Activated CD8-positive, alpha-beta memory T cell treated with anti-CD3 and anti-CD28 coated beads, Interleukin-2, amount 10 ng/mL, durations not matched to agents 7 days and 5 days (primary cell): Measurements from ENCODE around the gene IL4I1. TPM values are rescaled to one million over a fixed set of nuclear protein-coding genes. Genes with fewer than 3 reads are reported as not detected.
A peak's percentile ranks its signal among the peaks of the same experiment; 100 is the strongest.
"Not testable (repeated sequence)": the region's sequence is repeated elsewhere in the genome, so short reads cannot be mapped to it uniquely, and the experiment has no call there.

Source experiments
- ATAC-seq: fragments of 150-1000 bp; cut with Tn5 transposase; one replicate; pipeline ENCODE4 v1.10.0; 2021; ENCODE audit warnings: moderate library complexity
- CTCF ChIA-PET: fragments of 350-600 bp; sonication (Branson Sonifier 250); formaldehyde crosslinking; loops from one replicate; lab custom pipeline; 2021; ENCODE audit warnings: antibody characterized with exemption; lab: Charles Lee
- DNase-seq: peaks from one replicate; pipeline ENCODE4 v3.0.0-alpha.2; 2020
- H3K27ac Mint-ChIP-seq: one replicate; pipeline ENCODE4 v1.8.0; 2021; ENCODE audit warnings: mild to moderate bottlenecking, mixed read lengths
- H3K27me3 Mint-ChIP-seq: one replicate; pipeline ENCODE4 v1.8.0; 2021; ENCODE audit warnings: mixed read lengths
- H3K36me3 Mint-ChIP-seq: one replicate; pipeline ENCODE4 v1.8.0; 2021; ENCODE audit warnings: mild to moderate bottlenecking, mixed read lengths
- H3K4me1 Mint-ChIP-seq: one replicate; pipeline ENCODE4 v1.8.0; 2021; ENCODE audit warnings: mixed read lengths
- H3K4me3 Mint-ChIP-seq: one replicate; pipeline ENCODE4 v1.8.0; 2021; ENCODE audit warnings: mild to moderate bottlenecking, moderate library complexity, mixed read lengths
- H3K9me3 Mint-ChIP-seq: one replicate; pipeline ENCODE4 v1.8.0; 2022; ENCODE audit warnings: low read depth, mixed read lengths
- total RNA-seq, 2 experiments: library from RNA; stranded (reverse); gene quantifications; one replicate each; pipeline ENCODE4 v1.2.3, GENCODE V29; 2021

The IL4I1 gene
- total RNA-seq, 2 experiments from 2014 or later, result 1.7 to 12.3 TPM

DNA sequence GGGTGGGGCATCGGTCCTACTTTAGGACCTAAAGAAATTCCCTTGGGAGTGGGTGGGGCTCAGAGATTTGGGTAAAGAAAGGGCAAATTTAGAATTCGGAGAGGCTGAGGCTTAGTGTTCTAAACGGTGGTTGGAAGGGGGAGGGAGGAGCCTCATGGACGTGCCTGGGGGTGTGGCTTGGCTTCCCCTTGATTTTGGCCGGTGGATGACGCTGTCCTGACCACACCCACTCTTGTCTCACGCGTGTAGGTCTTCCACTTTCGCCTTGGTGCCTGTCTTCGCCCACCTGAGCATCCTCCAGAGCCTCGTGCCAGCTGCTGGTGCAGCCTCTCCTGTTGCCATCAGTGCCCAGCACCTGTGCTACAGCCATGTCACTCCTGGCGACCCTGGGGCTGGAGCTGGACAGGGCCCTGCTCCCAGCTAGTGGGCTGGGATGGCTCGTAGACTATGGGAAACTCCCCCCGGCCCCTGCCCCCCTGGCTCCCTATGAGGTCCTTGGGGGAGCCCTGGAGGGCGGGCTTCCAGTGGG, 33.9 kb upstream of the IL4I1 start:
- H3K36me3 Mint-ChIP-seq, result peaks cover 34% of the 10 kb centered on the region
- peak overlapping the region; percentile 98 for H3K4me3 Mint-ChIP-seq
- H3K27ac Mint-ChIP-seq, result peak overlapping the region; percentile 93
- H3K4me1 Mint-ChIP-seq, result peaks cover 55% of the 10 kb centered on the region
- no peak for ATAC-seq
- H3K27me3 Mint-ChIP-seq, result no peaks in the 10 kb centered on the region
- CTCF ChIA-PET, result interaction anchor here (1.6 kb wide), 1 partner anchor 40 kb away, joined by 5 read pairs; no protein-coding TSS in a partner anchor
- DNase-seq, result no peak
- H3K9me3 Mint-ChIP-seq, result no peaks in the 10 kb centered on the region

DNA sequence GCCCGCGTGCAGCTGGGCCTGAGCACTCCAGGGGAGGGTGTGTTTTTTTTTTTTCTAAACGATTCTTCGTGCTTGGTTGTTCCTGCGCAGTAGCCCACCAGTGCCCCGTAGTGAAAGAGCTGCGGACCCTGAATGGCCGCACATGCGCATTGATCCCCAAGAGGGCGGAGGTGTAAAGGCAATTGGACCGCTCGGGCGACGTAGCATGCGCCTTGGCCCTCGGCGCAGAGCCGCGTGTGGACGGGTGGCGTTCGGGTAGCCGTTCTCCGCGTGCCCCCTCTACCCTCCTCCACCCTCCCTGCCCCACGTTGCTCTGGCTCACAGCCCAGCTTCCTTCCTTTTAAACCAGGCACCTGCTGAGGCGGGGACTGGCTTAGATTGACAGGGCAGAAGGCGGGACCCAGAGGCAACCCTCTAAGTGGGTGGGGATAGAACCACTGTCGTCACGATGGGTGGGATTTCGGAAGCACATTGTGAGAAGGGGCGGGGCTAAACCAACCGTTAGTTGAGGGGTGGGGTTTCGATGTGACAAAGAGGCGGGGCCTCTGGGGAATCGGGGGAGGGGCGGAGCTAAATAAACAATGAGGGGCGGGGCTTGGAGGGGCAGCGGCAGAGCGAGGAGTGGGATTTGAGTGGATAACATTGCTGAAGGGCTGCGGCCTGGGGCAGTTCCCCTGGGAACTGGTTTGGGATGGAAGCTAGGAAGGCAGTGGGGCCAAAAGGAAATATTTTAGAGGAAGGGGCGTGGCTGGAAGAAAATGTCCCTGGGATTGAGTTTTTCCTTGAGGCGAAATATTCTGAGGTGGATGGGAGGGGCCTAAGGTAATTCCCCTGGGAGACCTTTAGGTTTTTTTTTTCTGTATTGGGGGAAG, 33.2 kb upstream of the IL4I1 start:
- Mint-ChIP-seq H3K4me3 (peak overlapping the region; percentile 98), H3K36me3 (peaks cover 37% of the 10 kb centered on the region), H3K9me3 (no peaks in the 10 kb centered on the region), H3K27me3 (no peaks in the 10 kb centered on the region), H3K27ac (peak overlapping the region; percentile 93), H3K4me1 (peaks cover 58% of the 10 kb centered on the region)
- DNase-seq, result peak; percentile 98
- CTCF ChIA-PET, result interaction anchor here (1.0 to 2.5 kb wide), 3 partner anchors 8 to 40 kb away, joined by 5 to 9 read pairs (median 5); no protein-coding TSS in a partner anchor
- peak; percentile 83 for ATAC-seq

DNA sequence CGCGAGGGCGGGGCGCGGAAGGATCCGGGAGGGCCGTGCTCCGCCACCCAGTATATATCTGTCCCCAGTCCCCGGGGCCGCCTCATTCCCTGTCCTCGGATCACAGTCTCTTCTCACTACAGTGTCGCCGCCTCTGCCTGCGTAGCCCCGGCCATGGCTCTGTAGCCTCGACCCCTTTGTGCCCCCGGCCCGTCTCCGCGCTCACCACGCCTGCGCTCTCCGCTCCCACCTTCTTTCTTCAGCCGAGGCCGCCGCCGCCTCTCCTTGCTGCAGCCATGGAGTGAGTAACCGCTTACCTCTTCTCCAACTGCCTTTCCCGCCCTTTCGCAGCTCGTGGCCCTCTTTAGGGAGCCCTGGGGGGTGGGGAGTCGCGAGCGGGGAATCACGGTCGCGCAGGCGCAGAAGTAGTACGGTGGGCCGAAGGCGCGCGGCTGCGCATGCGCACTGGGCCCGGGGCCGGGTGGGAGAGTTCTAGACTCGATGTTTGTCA, 32.5 kb upstream of the IL4I1 start, which contains the start of the genes ATF5 and NUP62:
TSS of gene ATF5 (plus strand) at position 85 of the 490 bp plus-strand sequence. CDS start 1,646 bp downstream, outside the sequence.
TSS of gene NUP62 (minus strand) at position 384 of the 490 bp plus-strand sequence. CDS start 19,697 bp downstream, outside the sequence.
- no peaks in the 10 kb centered on the region for H3K27me3 Mint-ChIP-seq
- H3K4me3 Mint-ChIP-seq, result peak within 1 kb of the TSS; percentile 98
- CTCF ChIA-PET, result interaction anchor here (1.0 to 2.5 kb wide), 5 partner anchors 9 to 253 kb away, joined by 4 to 9 read pairs (median 5); no protein-coding TSS in a partner anchor
- peaks cover 64% of the 10 kb centered on the region for H3K4me1 Mint-ChIP-seq
- no peaks in the 10 kb centered on the region for H3K9me3 Mint-ChIP-seq
- H3K36me3 Mint-ChIP-seq, result peaks cover 40% of the 10 kb centered on the region
- DNase-seq, result peak; percentile 93
- peak within 1 kb of the TSS; percentile 93 for H3K27ac Mint-ChIP-seq
- peak; percentile 61 for ATAC-seq

DNA sequence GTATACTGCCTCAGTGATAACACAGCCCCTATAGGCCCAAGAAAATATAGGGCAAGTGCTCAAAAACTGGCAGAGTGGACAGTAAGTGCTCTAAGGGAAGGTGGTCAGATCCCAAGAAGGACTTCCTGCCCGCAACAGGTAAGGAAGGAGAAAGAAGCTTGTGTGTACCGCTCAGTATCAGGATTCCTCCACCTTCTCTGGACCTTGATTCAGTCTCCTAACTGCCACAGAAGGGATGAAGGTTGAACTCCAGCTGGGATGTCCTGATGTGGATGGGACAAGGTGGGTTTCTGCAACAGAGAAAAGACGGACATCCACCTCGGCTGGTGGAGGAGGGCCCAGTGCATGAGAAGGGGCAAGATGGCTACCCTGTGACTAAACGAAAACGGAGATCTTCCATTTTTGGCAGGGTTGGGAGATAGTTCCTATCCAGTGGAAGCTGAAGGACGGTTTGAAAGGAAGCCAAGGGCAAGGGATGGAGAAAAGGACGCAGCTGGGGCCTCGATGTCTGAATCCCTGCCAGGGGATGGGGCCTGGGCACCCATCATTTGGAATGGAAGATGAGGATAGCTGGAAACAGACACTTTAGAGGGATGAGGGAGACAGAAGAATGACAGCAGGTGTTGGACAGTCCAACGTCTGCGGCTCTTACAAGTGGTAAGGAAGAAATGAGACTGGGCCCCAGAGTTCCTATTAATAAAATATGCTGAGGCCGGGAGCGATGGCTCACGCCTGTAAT, 31.0 kb upstream of the IL4I1 start:
- Mint-ChIP-seq H3K9me3 (no peaks in the 10 kb centered on the region), H3K27ac (peak overlapping the region; percentile 93), H3K4me1 (peaks cover 69% of the 10 kb centered on the region), H3K27me3 (no peaks in the 10 kb centered on the region), H3K36me3 (peaks cover 51% of the 10 kb centered on the region), H3K4me3 (peak overlapping the region; percentile 98)
- ATAC-seq (no peak), DNase-seq (no peak)
- CTCF ChIA-PET, result interaction anchor here (0.7 to 2.5 kb wide), 4 partner anchors 9 to 93 kb away, joined by 3 to 9 read pairs (median 4); no protein-coding TSS in a partner anchor

DNA sequence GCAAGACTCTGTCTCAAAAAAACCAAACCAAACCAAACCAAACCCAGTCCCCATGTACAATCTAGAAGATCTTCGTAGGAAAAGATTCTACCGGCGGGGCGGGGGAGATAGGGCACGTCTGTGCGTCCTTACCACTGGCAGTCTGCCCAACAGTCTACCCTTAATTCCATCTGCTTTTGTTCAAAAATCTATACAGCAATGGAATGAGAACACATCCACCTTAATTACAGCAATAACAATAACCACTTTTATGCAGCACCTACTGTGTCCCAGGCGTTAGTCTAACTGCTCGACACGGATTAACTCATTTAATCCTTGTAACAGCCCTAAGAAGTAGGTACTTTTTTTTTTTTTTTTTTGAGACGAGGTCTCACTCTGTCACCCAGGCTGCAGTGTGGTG, 29.8 kb upstream of the IL4I1 start:
- H3K4me3 Mint-ChIP-seq, result peak overlapping the region; percentile 9
- H3K4me1 Mint-ChIP-seq, result peaks cover 66% of the 10 kb centered on the region
- DNase-seq, result no peak
- H3K27ac Mint-ChIP-seq, result no peak overlapping the region
- no peaks in the 10 kb centered on the region for H3K9me3 Mint-ChIP-seq
- H3K27me3 Mint-ChIP-seq, result no peaks in the 10 kb centered on the region
- H3K36me3 Mint-ChIP-seq, result peaks cover 53% of the 10 kb centered on the region
- CTCF ChIA-PET, result no interaction called here
- no peak for ATAC-seq

DNA sequence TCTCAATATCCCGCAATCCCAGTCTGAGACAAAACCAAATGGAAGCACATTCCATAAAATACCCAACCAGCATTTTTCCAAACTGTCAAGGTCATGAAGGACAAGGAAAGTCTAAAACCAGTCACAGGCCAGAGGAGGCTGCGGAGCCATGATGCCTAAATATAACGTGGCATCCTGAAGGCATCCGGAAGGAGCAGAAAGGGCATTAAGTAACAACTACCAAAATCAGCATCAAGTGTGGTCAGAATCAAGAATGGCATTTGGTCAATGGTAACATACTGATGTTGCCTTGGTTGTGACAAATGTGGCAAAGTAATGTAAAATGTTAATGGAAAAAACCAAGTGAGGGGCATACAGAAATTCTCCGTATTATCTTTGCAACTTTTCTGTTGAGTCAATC, 28.8 kb upstream of the IL4I1 start:
- Mint-ChIP-seq H3K27ac (no peak overlapping the region), H3K27me3 (no peaks in the 10 kb centered on the region), H3K4me3 (peak overlapping the region; percentile 4), H3K9me3 (no peaks in the 10 kb centered on the region), H3K4me1 (peaks cover 66% of the 10 kb centered on the region), H3K36me3 (peaks cover 54% of the 10 kb centered on the region)
- DNase-seq (no peak), ATAC-seq (no peak)
- CTCF ChIA-PET, result no interaction called here

DNA sequence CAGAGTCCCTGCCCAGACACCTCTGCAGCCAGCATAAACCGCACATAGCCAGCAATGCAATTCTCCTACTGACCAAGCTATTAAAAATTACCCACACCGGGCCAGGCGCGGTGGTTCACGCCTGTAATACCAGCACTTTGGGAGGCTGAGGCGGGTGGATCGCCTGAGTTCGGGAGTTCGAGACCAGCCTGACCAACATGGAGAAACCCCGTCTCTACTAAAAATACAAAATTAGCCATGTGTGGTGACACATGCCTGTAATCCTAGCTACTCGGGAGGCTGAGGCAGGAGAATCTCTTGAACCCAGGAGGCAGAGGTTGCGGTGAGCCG, 28.2 kb upstream of the IL4I1 start:
- DNase-seq, H3K9me3 Mint-ChIP-seq, H3K27me3 Mint-ChIP-seq, ATAC-seq, H3K4me3 Mint-ChIP-seq, H3K27ac Mint-ChIP-seq, CTCF ChIA-PET: not testable (repeated sequence)
- peaks cover 53% of the 10 kb centered on the region for H3K36me3 Mint-ChIP-seq
- peaks cover 63% of the 10 kb centered on the region for H3K4me1 Mint-ChIP-seq

DNA sequence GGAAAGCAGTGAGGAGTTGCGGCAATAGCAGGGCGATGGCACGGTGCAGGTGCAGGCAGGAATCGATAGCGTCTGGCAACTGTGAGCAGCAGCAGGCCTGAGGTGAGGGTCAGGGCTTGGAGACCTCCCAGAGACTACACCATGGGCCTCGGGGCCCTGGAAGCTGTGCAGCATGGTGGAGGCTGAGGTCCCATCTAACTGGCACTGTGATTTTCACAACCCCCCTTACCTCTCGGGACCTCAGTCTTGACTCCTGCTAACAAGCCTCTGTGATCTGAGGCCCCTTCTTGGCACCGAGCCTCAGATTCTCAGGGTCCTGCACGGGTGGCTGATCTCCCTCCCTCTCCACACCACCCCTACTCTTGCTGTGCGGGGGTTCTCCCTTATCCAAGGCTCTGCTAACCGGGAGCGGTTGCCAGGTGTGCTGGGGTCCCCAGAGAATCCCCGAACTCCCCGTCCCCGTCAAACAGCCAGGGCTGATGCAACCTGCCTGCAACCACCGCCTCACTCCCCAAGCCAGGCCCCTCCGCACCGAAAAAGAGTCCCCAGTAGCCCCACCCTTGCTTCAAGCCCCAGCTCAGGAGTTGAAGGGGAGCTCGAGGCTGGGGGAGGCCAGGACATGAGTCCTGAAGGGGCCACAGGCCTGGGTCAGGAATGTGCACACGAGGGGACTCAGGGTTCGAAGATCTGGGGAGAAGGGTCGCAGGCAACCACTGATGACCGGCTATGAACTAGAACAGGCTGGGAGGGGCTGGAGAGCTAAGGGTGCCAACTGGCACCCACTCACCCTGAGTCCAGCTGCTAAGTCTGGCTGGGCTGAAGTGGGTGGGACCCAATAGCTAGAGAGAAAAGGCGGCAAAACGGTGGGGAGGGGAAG, 27.6 kb upstream of the IL4I1 start:
- ATAC-seq (no peak), DNase-seq (no peak)
- Mint-ChIP-seq H3K4me3 (no peak overlapping the region), H3K9me3 (no peaks in the 10 kb centered on the region), H3K27me3 (no peaks in the 10 kb centered on the region), H3K4me1 (peaks cover 62% of the 10 kb centered on the region), H3K27ac (peak overlapping the region; percentile 65), H3K36me3 (peaks cover 52% of the 10 kb centered on the region)
- CTCF ChIA-PET, result no interaction called here

DNA sequence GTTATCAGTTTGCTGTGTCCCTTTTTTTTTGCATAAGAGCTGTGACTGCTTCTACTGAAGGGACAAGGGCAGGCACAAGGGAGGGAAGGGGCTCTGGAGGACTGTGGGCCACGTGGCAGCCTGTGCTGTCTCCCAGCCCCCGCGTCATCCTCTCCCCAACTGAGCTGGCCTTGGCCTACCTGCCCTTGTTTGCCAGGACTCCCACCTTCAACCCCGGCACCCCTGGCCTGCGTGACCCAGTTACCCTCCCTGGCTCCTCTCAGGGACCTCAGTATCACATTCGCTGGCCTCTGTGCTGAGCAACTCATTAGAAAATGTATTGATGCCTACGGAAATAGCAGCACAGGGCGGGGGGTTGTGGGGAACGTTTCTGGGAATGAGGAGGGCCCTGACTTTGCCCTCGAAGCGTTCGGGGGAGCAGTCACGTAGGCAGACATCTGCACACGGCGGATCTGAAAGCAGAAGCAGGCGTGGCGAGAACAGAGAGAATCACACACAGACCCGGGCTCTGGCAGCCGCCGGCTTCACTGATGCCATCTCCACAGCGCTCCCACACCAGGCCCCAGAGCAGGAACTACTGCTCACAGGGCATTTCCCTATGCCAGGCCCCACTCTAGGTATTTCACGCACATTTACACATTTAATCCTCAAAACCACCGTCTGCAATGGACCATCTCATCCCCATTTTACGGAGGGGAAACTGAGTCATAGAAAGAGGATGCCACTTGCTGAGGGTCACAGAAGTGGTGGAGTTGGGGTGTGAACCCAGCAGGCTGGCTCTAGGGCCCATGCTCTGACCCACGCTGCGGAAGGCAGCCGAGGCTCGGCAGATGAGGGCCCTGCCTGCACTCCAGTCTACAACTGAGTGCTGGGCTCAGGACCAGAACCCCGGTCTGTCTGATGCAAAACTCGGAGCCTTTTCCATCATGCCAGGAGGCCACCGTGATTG, 26.6 kb upstream of the IL4I1 start:
- H3K4me3 Mint-ChIP-seq, result no peak overlapping the region
- CTCF ChIA-PET, result no interaction called here
- H3K27ac Mint-ChIP-seq, result peak overlapping the region; percentile 65
- peaks cover 48% of the 10 kb centered on the region for H3K36me3 Mint-ChIP-seq
- ATAC-seq, result no peak
- no peaks in the 10 kb centered on the region for H3K9me3 Mint-ChIP-seq
- no peak for DNase-seq
- H3K4me1 Mint-ChIP-seq, result peaks cover 59% of the 10 kb centered on the region
- no peaks in the 10 kb centered on the region for H3K27me3 Mint-ChIP-seq

DNA sequence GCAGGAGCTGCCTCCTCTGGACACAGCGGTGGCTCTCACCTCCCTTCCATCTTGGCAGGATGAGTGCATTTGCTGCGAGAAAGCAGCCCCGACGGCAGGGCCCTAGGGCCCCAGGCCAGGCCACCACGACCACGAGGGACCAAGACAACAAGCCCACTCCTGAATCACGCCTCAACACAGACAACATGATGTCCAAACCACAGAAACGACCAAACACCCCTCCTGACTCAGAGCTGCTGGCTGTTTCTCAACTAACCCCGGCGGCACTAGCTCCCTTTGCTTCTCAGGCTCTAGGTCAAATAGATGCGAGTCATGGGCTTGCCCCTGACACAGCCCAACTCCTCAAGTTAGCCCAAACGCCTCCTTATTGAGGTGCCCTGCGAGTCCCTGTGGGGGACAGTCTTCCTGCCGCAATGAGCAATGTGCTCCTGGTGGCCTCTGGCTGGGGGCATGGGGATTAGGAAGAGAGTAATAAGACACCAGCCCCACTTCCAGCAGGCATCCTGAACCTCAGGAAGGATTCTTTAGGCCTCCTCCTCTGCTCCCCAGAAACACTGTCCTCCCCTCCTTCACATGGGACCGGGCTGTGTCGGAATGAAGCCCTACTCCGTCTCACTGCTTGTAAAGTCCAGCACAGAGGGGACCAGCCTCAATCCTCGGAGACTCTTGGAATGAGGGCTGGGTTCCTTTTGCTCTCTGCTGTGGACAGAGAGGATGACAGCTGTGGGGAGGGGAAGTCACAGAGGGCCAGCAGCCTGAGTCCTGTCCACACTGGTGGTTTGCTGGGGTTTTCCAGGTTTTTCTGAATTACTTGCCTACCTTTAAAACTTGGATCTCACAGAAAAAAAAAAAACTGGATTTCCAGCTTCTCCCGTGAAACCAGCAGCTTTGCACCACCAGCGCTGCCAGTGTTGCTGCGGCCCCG, 25.4 kb upstream of the IL4I1 start:
- H3K9me3 Mint-ChIP-seq, result no peaks in the 10 kb centered on the region
- peaks cover 44% of the 10 kb centered on the region for H3K36me3 Mint-ChIP-seq
- no peaks in the 10 kb centered on the region for H3K27me3 Mint-ChIP-seq
- H3K27ac Mint-ChIP-seq, result peak overlapping the region; percentile 9
- H3K4me3 Mint-ChIP-seq, result no peak overlapping the region
- CTCF ChIA-PET, result interaction anchor here (0.9 to 1.2 kb wide), 2 partner anchors 9 to 15 kb away, joined by 3 read pairs; no protein-coding TSS in a partner anchor
- ATAC-seq, result peak; percentile 21
- peaks cover 52% of the 10 kb centered on the region for H3K4me1 Mint-ChIP-seq
- no peak for DNase-seq
